HG02642 (cell line): Measurements from ENCODE around the gene RNF213.
"Not testable (repeated sequence)": the region's sequence is repeated elsewhere in the genome, so short reads cannot be mapped to it uniquely, and the experiment has no call there.

Source experiments
- ATAC-seq: cut with Tn5 transposase; IDR thresholded peaks from one replicate; pipeline ENCODE4 v1.9.1; 2021; ENCODE audit warnings: mild to moderate bottlenecking; ENCODE audit not compliant: unreplicated experiment, poor library complexity

RNF213 gene

DNA sequence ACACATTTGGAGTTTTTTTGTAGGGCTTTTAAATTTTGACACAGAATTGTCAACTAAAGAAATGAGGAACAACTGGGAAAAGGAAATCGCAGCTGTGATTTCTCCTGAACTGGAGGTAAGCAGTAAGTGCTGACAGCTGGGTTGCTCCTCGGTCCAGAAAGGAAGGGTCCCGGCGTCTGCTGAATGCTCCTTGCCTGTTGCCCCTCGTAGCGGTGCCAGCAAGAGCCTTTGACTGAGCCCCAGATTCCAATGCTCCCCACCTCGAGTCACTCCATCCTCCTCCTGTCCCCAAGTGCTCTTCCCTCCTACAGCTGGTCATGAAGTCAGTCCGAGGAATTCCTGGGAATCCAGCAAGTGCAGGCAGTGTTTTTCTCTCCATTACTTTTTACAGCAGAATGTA is 122.3 kb downstream of the RNF213 start:
- ATAC-seq, result no peak

DNA sequence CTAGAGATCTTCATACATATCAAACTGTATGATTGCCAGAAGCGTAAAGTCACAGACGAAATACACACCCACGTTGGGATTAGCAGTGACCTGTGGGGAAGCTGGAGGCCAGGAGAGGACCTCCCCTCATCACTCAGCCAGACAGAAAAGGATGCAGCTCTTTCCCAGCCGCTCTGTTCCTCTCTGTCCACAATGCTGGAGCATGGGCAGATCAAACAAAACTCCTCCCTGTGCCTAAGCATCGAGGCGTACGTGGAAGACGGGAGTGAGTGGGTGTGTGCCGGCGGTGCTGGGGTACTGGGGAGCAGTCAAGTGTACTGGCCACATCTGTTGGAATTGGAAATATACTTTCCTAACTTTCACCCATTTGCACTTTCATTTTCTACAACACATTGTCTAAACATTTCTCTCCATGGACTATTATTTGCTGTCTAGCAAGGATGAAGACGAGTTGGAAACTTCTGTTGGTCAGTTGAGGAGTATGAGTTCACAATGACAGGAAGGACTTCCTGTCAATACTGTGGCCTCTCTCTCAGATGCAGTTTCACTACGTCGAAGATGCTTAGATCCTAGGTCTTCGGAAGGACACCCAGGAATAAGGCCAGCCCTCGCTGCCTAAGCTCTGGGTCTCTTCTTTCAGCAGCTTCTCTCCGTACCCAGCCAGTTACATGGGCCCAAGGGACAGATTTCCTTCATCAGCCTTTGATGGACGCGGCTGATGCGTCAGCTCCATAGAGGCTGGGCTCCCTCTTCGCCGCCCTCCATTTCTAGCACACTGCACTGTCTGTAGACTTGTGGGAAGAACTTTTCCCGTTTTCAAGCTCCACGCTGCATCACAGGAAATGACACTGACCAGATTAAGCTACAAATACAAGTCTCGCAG is 123.7 kb downstream of the RNF213 start:
- no peak for ATAC-seq

DNA sequence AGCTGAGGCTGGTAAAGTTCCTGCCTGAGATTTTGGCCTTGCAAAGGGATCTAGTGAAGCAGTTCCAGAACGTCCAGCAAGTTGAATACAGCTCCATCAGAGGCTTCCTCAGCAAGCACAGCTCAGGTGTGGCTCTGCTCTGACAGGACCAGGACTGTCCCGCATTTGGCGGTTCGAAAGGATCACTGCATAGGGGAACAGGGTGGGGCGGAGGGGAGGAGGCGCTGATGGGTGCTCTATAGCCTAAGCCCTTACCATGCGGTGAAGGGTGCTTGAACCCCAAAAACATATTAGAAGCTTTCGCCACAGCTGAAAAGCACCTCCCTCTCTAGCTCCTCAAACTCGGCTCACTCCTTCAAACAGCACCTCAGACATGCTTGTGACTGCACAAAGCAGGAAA is 124.4 kb downstream of the RNF213 start:
- ATAC-seq, result no peak

DNA sequence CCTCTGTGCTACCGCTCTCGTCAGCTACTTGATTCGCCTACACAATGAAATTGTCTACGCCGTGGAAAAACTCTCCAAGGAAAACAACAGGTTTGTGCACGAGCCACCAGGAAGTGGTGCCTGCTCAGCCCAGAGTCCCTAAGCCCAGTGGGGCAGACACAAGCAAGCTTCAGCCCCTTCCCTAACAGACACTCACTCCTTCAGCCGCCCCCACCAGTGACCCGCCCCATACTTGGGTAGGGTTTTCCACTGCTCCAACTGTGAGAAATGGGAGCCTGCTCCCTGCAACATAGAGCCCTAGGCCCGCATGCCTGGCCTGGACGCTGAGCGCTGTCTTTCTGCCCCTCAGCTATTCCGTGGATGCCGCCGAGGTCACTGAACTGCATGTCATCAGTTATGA is 125.7 kb downstream of the RNF213 start:
- ATAC-seq, result no peak

DNA sequence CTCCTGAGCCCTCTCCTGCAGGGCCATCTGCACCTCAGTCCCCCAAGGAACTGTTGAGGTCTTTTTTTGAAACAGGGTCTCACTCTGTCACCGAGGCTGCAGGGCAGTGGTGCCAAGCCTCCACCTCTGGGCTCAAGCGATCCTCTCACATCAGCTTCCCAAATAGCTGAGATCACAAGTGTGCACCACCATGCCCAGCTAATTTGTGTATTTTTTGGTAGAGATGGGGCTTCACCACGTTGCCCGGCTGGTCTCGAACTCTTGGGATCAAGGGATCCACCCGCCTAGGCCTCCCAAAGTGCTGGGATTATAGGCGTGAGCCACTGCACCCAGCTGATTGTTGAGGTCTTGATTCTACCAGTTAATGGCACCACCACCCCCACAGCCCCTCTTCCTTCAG is 126.4 kb downstream of the RNF213 start:
- ATAC-seq, result no peak

DNA sequence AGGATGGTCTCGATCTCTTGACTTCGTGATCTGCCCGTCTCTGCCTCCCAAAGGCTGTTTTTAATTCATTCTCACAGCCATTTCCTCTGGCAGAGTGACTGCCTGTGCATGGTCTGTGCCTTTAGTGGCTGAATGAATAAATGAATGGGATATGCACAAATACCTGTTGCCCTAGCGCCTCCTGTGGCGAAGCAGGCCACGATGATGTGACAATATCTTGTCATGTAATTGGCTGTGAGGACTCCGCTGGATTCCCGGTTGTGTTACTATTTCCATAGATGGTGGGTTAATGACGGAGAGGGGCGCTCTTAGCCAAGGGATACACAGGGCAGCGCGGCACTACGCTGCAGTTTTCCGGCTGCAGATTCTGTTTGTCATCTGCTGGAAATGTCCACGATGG is 127.5 kb downstream of the RNF213 start:
- no peak for ATAC-seq

DNA sequence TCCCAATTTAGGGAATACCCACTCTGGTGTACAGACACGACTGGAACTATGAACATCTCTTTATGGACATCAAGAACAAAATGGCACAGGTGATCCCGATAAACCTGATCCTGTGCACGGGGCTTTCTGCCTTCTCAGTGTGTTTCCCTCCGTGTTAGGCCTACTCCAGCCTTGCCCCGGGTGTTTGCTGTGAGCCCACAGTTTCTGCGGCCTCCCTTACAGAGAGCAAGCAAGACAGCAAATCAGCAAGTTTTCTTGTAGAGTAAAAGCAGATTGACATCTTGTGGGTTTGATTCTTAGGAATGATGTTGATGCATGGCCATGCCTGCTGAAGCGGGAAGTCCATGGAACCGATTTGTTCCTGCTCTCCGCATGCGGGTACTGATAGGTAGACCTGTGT is 127.9 kb downstream of the RNF213 start:
- ATAC-seq, result no peak

DNA sequence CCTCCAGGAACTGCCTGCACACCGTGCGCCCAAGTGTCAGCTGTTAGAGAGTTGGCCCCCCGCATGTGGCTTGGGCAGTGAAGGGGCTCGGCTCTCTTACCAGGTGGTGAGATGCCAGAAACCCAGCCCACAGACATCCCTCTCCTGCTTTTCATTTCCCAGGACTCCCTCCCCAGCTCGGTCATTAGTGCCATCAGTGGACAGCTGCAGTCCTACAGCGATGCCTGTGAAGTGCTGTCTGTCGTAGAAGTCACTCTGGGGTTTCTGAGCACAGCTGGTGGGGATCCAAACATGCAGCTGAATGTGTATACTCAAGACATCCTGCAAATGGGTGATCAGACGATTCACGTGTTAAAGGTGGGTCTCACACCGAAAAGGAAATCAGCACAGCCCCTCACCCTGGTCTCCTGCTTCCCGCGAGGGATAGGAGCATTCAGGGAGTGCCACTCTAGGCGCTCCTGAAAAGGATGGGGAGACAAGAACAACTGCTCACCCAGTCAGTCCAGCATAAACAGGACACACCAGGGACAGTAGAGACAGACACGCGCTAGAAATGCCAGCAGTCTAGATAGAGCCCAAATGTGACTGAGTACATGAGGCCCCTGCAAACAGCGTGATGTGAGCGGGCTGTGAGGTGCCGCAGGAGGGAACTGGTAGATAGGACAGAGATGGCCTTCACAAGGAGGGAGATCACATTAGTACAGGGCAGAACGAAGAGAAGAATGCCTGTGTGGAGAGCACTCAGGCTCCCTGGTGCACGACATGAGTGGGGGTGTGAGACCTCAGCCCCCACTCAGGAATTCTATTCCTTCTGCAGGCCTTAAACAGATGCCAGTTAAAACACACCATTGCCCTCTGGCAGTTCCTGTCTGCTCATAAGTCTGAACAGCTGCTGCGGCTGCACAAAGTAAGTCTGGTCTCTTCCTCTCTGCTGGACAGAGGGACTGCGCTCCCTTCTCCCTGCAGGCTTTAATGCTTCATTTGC is 128.7 kb downstream of the RNF213 start:
- ATAC-seq, result no peak

DNA sequence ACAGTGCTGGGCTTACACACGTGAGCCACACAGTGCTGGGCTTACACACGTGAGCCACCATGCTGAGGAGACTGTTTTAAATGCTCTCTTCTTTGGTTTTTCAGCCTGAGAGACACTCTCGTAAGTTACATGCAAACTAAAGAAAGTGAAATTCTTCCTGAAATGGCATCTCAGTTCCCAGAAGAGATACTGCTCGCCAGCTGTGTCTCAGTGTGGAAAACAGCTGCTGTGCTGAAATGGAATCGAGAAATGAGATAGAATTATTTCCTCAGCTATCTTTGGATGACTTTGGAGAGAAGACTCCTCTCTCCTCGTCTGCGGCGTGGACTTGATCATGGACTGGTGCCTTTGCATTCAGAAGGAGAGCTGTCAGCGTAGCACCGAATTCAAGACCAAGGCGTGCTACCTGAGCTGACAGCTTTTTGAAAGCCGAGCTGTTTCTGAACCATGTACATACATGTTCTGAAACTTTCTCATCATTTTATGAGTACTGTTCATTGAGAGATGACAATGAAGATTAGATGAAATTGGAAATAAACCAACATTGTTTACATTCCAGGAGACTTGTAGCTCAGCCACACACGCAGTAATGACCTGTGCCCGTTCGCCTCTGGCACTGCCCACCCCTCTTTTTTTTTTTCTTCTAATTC is 132.7 kb downstream of the RNF213 start:
- ATAC-seq, result no peak

DNA sequence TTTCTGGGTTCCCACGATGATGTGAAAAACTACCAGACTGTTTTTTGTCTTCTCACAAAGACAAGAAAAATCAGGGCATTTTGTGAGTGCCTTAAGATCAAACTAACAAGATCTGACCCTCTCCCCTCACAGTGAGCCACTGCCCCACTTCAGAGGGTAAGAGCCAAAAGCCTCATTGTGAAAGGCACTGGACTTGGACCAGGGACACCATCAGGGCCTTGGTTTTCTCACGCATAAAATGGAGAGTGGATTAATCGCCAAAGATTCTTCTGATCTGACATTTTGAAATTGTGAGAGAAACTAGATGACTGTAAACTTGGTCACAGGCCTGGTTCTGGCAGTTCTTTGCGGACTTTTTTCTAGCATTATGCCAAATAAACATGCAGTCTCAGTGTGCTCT is 133.3 kb downstream of the RNF213 start:
- no peak for ATAC-seq

DNA sequence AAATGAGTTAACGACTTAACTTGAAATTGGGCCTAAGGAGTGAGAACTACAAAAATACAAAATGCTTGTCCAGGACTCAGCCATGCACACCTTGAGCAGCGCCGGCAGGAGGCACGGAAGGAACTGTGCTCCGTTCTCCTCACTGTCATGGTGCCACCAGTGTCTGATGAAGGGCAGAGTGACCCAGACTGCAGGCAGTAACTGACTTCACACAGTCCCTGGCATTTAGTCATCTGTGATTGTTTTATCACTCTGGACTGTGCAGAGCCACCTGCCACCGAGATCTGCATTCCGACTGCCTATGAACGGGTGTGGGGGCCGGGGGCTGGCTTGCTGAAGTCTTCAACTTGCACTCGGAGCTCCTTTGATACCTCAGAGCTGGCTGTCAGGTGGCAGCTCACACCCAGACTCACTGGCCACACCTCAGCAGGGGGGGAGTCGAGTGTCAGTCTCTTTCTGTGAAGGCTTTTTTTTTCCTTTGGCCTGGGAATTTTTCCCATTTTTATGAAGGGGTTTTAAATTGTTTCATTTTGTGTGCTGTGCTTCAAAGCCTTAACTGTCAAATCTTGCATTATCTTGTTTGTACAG is 134.1 kb downstream of the RNF213 start:
- ATAC-seq, result no peak

DNA sequence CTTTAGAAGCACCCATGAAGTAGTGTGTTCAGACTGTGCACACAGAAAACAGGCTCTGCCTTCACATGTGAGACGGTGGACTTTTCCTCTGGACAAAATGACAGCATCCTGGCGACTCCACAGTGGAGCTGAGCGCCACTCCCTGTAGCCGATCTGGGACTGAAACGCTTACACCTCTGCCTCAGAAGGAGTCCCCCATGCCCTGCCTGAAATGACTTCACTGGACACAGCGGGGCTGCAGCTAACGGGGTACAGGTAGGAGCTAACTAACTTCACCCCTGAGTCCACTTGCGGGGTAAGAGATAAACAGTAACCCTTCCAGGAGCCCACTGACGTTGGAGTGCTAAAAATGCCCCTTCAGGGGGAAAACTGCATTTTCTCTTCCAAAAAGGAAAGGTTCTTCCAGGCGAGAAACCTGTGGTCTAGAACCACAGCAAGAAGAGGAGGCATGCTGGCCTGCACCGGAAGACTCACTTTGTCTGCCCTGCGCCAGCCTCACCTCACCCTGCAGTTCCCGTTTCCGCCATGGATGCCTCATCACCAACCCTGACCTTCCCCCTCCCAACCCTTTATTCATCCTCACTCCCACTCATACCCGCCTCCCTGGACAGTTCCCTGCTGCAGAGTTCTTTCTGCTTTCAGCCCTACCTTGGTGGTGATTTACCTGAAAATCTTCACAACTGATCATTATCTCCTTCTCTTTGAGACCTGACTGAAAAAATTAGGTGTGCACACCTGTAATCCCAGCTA is 134.9 kb downstream of the RNF213 start:
- ATAC-seq, result no peak

DNA sequence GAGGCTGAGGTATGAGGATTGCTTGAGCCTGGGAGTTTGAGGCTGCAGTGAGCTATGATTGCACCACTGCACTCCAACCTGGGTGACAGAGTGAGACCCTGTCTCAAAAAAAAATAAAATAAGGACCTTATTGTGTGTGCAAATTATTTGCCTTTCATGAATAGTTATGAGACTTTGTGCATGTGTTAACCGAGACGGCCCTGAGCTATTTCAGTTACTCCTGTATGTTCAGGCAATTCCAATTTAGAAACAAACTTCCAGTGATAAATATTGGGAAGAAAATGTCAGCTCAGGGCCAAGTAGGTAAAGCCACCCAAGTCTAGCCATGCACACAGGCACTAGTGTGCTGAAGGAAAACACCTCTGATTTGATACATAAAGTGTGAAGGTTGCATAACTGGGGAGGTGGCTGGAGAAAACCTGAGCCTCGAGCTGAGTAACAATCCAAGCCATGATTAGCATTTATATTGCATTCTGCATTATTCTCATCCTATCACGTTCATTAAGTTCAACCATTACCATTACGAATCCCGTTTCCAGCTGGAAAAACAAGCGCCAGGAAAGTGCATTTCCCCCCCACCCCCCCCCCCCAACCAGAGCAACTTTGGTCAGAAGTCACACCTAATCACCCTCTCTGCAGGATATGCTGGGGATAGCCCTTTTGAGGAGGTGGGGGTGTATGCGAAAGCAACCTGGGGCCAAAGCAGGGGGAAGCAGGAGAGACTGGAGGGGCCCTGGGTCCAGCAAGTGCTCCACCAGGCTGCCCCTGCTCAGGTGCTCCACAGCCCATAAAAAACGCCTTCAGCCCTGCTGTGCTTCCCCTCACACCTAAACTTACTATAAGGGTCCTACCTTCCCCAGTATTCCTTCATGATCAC is 135.7 kb downstream of the RNF213 start:
- no peak for ATAC-seq

DNA sequence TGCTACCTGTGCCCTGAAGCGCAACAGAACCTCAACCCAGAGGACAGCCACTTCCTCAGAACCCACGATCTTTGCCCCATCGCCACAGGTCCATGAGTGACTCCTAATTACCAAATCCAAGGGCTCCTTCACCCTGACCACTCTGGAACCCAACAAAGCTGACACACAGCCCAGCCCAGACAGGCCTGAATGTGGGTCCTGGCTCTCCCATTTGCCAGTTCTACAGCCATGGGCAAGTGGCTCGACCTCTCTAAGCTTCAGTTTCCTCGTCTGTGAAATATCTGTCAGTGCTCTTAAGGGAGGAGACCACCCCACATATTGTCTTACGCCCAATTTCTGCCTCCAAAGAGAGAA is 136.4 kb downstream of the RNF213 start:
- no peak for ATAC-seq

DNA sequence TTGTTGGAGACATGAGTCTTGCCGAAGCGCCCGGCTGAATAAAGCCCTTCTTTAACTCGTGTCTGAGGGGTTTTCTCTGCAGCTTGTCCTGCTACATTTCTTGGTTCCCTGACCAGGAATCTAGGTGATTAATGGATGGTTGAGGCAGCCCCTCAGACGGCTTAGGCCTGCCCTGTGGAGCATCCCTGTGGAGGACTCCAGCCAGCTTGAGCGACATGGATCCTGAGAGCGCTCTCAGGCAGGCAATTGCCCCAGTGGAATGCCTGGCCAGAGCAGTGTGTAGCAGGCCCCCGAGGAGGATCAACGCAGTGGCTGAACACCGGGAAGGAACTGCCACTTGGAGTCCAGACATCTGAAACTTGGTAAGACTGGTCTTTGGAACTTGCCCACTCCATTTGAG is 137.0 kb downstream of the RNF213 start:
- no peak for ATAC-seq

DNA sequence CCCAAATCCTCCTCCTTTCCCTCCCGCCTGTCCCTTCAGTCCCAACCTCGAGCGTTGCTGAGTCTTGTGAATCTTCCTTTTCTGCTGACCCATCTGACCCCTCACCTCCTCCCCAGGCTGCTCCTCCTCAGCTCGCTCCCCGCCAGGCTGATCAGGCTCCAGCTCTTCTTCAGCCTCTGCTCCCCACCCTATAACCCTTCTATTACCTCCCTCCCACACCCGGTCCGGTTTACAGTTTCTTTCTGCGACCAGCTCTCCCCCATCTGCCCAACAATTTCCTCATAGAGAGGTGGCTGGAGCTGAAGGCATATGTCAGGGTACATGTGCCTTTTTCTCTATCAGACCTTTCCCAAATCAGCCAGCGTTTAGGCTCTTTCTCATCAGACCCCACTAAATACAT is 140.4 kb downstream of the RNF213 start:
- not testable (repeated sequence) for ATAC-seq

DNA sequence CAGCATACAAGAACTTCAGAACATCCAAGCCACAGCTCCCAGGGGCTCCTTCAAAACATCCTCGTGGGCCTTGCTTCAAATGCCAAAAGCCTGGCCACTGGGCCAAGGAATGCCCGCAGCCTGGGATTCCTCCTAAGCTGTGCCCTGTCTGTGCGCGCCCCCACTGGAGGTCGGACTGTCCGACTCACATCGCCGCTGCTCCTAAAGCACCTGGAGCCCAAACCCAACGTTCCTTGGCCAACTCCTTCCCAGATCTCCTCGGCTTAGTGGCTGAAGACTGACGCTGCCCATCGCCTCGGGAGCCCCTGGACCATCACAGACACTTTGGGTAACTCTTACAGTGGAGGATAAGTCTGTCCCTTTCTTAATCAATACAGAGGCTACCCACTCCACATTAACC is 141.4 kb downstream of the RNF213 start:
- ATAC-seq, result not testable (repeated sequence)

DNA sequence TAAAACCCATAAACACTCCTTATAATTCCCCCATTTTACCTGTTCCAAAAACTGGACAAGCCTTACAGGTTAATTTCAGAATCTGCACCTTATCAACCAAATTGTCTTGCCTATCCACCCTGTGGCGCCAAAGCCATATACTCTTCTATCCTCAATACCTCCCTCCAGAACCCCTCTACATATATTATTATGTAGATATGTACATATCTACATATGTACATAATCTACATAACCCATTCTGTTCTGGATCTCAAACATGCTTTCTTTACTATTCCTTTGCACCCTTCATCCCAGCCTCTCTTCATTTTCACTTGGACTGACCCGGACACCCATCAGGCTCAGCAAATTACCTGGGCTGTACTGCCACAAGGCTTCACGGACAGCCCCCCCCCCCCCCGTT is 142.3 kb downstream of the RNF213 start:
- ATAC-seq, result no peak

DNA sequence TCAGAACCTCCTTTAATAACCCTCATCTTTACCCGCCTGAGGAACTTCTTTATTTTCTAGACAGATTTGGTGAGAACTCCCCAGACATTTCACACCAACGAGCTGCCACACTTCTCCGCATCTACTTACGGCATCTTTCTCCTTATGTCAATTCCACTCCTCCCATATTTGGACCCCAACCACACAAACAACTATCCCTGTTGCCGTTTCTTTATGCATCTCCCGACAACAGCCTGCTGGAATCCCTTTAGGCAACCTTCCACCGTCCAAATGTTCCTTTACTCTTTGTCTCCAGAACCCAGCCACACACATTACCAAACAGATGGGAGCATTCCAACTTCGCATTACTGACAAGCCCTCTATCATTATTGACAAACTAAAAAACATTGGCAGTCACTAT is 145.5 kb downstream of the RNF213 start:
- no peak for ATAC-seq
